IPS-NIHi7 (cell line): ENCODE measurements around the gene TMC1.

Experiments
- DNase-seq: peaks from one replicate; pipeline ENCODE4 v3.0.0; 2012; ENCODE audit warnings: mixed read lengths; ENCODE audit errors: extremely low spot score

The TMC1 gene

DNA sequence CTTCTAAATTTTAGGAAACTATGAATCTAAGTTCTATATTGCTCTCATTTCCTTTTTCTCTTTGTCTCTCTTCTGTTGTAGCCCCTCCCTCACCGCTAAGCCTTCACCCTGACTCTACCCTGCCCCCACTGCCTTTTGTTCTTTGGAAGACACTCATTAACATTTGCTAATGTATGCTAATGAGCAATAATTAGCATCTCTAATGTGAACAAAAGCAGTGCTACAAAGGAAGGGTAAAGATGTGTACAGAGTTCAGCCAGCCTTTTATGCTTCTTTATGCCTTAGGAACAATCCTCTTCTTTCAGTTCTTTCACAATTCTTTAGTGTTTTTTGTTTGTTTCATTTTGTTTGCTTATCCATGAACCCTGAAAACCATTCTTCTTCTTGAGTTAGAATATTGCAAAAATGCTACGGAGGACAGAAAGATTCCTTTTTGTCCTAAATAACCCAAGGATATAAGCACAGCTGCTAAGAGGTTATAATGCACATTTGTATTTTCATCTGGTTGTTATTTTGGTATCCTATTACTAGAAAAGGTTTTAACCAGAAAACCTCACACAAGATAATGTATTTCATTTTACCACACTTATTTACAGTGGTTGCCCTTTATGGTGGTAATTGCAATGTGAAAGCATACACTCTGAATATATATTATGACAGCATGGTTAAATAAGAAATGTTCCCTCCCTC lies 159.3 kb downstream of the TMC1 start:
- peak; percentile 74 for DNase-seq

DNA sequence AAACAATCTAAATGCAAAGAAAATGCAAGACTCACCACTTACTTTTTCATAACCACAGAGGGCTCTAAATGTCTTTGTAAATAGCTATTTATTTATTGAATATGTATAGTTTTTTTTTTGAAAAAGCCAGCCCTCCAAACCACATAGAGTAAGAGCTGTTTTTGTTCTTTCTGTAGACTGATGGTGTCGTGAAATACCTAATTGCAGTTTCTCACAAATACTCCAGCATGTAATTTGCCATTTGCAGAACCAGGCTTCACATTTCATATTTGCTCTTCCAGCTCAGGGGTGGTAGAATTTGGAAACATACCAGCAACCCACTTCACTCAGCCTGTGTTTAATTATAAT lies 159.8 kb downstream of the TMC1 start:
- no peak for DNase-seq

DNA sequence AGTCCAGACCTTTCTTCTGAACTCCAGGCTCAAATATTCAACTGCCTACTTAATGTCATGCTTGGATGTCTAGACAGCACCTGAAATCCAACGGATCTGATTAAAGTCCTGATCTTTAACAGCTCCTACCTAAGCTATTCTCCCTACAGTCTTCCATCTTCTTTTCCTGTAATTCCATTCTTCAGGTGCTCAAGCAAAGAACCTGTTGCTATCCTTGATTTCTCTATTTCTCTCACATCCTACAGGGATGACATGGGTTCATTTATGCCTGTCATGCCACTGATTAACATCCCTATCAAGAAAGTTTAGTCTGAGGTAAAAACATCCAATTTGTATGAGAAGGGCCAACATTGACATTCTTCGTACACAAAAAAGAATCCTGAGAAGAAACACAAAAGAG lies 163.2 kb downstream of the TMC1 start:
- DNase-seq = no peak

GRCh38 chr9:72685911-72686310 lies 164.5 kb downstream of the TMC1 start:
- DNase-seq = no peak

GRCh38 chr9:72687331-72687730 lies 165.9 kb downstream of the TMC1 start:
- DNase-seq = no peak

GRCh38 chr9:72691671-72692070 lies 170.3 kb downstream of the TMC1 start:
- DNase-seq = no peak

- DNase-seq = peak; percentile 40
These were observed 174.0 kb downstream of the TMC1 start for GRCh38 chr9:72695365-72695764.

- DNase-seq = no peak
These were observed 175.1 kb downstream of the TMC1 start for GRCh38 chr9:72696511-72696910.

GRCh38 chr9:72701510-72701909 lies 180.1 kb downstream of the TMC1 start:
- DNase-seq = no peak

DNA sequence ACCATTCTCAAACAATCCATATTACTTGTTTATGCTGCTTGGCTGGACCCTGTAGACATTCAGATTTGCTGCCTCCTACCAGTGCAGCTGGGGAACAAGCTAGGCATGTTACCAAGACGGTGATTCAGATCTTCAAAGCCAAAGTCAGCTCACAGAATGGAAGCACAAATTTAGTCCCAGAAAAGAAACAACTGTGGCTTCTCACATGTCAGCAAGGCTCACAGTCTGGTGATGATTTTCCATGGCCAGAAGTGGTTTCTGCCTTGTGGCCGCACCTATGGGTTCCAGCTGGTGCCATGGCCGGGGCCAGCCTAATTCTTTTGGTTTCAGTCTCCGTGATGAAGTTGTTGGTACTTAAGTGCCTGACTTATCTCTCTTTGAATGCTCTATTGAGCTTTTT lies 182.2 kb downstream of the TMC1 start:
- no peak for DNase-seq

DNA sequence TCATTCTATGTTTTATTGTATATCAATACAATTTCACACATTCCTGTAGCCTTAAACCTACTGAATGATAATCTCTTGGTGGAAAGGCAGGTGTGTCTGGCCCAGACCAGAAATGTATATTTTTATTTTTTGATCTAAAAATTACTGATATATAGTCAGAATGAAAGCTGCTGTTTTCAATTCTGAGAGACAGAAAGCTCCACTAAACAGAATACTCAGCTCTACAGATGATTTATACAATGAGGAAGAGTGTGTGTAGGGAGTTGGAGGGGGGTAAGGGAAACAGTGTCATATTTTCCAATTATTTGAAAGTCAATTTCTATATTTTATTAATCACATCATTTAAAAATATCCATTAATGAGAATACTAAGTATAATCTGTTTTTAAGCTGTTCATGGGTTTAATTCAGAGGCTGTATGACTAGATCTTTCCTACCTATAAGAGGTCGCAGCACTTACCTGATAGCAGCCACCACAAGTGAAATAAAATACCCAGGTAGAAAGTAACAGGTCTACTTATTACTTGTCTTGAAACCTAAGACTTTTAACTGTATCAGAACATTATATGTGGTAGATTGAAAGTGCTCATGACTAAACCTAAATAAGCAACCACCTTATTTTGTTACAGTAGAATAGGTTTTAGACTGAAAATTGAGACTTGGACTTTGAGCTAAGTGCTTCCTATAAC lies 183.4 kb downstream of the TMC1 start:
- DNase-seq = no peak

- DNase-seq = no peak
These were observed 197.1 kb downstream of the TMC1 start for GRCh38 chr9:72718503-72718902.

GRCh38 chr9:72721067-72721466 lies 199.7 kb downstream of the TMC1 start:
- peak; percentile 42 for DNase-seq

DNA sequence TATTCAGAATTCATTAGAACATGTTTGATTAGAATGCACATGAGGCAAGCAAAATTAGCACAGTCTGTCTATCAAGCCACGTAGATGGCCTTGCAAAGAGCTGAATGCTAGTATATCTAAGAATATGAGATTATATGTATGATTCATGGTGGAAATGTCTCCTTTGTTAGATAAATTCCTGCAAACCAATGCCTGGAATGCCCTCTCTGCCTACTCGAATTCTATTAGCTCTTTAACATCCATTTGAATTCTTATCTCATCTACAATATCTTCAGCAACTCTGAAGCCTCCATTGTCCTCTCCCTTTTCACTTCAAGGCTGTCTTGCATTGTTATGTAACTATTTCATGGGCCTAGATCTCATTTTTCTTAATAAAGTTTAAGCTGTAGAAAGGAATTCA lies 205.5 kb downstream of the TMC1 start:
- peak; percentile 22 for DNase-seq

GRCh38 chr9:72728031-72728770 lies 206.8 kb downstream of the TMC1 start:
- DNase-seq = no peak

DNA sequence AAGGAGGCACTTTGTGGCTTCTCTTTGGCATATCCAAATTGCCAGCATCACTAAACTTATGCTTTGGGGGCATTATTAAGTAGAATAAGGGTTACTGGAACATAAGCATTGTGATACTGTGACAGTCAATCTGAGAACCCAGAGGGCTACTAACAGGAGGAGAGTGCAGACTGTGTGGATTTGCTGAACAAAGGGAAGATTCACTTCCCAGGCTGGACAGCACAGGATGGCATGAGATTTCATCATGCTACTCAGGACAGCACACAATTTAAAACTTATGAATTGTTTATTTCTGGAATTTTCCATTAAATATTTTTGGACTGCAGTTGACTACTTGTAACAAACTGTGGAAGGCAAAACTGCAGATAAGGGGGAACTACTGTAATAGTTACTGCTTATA lies 212.5 kb downstream of the TMC1 start:
- DNase-seq = no peak

DNA sequence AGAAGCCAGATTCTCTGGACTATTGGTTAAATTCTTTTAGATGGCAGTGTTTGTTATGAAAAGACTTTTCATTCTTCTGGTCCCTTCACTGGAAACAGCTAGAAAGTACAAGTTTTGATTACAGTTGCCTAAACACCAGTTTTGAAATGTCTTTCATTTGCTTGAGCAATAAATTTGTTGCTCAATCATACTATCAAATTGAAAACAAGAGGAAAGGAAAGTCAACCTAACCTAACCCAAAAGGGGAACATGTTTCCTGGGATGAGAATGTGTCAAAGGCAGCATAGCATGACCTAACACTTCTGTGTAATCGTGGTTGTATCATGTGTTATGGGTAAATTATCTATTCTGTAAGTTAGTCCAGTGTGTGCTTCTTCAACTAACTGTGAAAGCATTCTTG lies 213.2 kb downstream of the TMC1 start:
- DNase-seq = no peak

GRCh38 chr9:72743836-72744235 lies 222.4 kb downstream of the TMC1 start:
- DNase-seq = no peak

DNA sequence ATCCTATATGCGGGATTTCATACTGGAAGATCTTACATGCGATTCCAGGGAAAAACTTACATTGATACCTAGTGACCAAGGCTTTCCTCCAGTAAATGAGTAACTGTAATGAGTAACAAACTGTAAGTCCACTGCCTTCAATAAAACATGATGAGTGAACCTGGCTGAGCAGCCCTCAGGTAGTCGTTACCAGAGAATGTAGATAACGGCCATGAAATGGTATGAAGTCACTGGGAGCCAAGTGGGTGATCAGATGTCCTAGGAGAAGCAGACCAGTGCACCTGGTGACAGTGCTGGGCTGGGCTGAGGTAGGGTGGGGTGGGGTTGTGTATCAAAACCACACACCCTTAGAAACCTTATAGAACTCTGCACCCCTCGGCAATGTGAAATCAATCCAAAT lies 227.9 kb downstream of the TMC1 start:
- no peak for DNase-seq

- DNase-seq = no peak
These were observed 230.1 kb downstream of the TMC1 start for GRCh38 chr9:72751541-72751940.

GRCh38 chr9:72753266-72753893 lies 232.0 kb downstream of the TMC1 start:
- no peak for DNase-seq

DNA sequence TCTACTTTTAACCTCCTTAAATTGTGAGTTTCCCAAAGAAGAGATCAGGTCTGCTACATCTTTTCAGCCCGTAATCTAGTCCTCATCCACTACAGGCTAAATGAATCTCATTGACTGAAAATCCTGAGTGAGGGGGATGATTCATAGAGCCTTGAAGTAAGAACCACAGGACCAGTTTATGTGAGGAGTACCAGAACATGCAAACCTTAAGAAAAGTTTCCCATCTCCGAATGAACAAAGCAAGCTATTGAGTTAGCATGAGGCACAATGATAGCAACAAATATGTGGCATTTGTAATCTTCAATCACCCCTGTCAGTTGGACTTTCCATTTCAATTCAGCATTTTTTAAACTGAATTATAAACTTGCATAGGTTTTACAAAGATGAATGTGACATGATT lies 234.4 kb downstream of the TMC1 start:
- DNase-seq = no peak

GRCh38 chr9:72758944-72759343 lies 237.5 kb downstream of the TMC1 start:
- no peak for DNase-seq
